Renal cortical epithelial cell (primary cell): ENCODE results near the gene RIPOR3. TPM values are rescaled to one million over a fixed set of nuclear protein-coding genes. Genes with fewer than 3 reads are reported as not detected.
"Not testable (repeated sequence)": the region's sequence is repeated elsewhere in the genome, so short reads cannot be mapped to it uniquely, and the experiment has no call there.

Experiments used
- DNase-seq: peaks from one replicate; pipeline ENCODE4 v3.0.0-alpha.2; 2011; ENCODE audit warnings: low read depth
- total RNA-seq: library from RNA; depleted of rRNA; stranded (reverse); fragments of >200 nt; gene quantifications from 2 replicates; pipeline ENCODE4 v1.2.3, GENCODE V29; 2014

Gene RIPOR3
- total RNA-seq, 1 donor from 2014 or later, result 0.65 TPM

GRCh38 chr20:50608750-50609104, 82.6 kb downstream of the RIPOR3 start:
- DNase-seq, result no peak

GRCh38 chr20:50607850-50608749, 83.2 kb downstream of the RIPOR3 start:
- DNase-seq, result no peak

GRCh38 chr20:50607436-50607835, 83.9 kb downstream of the RIPOR3 start:
- no peak for DNase-seq

- peak; percentile 55 for DNase-seq
Observed at GRCh38 chr20:50605136-50605535, 86.2 kb downstream of the RIPOR3 start.

GRCh38 chr20:50604451-50604850, 86.9 kb downstream of the RIPOR3 start:
- no peak for DNase-seq

- DNase-seq, result no peak
Observed at GRCh38 chr20:50602432-50603088, 88.8 kb downstream of the RIPOR3 start.

GRCh38 chr20:50601511-50602431, 89.6 kb downstream of the RIPOR3 start:
- no peak for DNase-seq

GRCh38 chr20:50600281-50600895, 91.0 kb downstream of the RIPOR3 start:
- DNase-seq, result no peak

GRCh38 chr20:50598768-50599167, 92.6 kb downstream of the RIPOR3 start:
- DNase-seq, result not testable (repeated sequence)

- no peak for DNase-seq
Observed at GRCh38 chr20:50598074-50598473, 93.3 kb downstream of the RIPOR3 start.

GRCh38 chr20:50597406-50597969, 93.9 kb downstream of the RIPOR3 start:
- no peak for DNase-seq

GRCh38 chr20:50596694-50597021, 94.7 kb downstream of the RIPOR3 start:
- no peak for DNase-seq

GRCh38 chr20:50595988-50596693, 95.2 kb downstream of the RIPOR3 start:
- DNase-seq, result peak; percentile 37

- no peak for DNase-seq
Observed at GRCh38 chr20:50595433-50595895, 95.9 kb downstream of the RIPOR3 start.

GRCh38 chr20:50594591-50595432, 96.5 kb downstream of the RIPOR3 start:
- DNase-seq, result no peak

GRCh38 chr20:50594231-50594590, 97.1 kb downstream of the RIPOR3 start:
- no peak for DNase-seq

- DNase-seq, result no peak
Observed at GRCh38 chr20:50593005-50593335, 98.4 kb downstream of the RIPOR3 start.

GRCh38 chr20:50592282-50593004, 98.9 kb downstream of the RIPOR3 start:
- no peak for DNase-seq

GRCh38 chr20:50591233-50591852, 100.0 kb downstream of the RIPOR3 start:
- no peak for DNase-seq
